ENCODE results near the gene ARHGAP26. TPM values are rescaled to one million over a fixed set of nuclear protein-coding genes. Genes with fewer than 3 reads are reported as not detected.
"Not testable (repeated sequence)": the region's sequence is repeated elsewhere in the genome, so short reads cannot be mapped to it uniquely, and the experiment has no call there.

Gene ARHGAP26
- total RNA-seq, 1 experiment from 2014 or later, result 38.3 TPM

GRCh38 chr5:143191720-143192119 lies 421.5 kb downstream of the ARHGAP26 start:
- in situ Hi-C loops (cut with HindIII; ENCODE audit: low pct_unique_long_range_greater_than_20kb, low sequenced_read_pairs), result no loop called here
- no peak for DNase-seq (ENCODE audit: low read depth)

GRCh38 chr5:143192191-143192900 lies 422.2 kb downstream of the ARHGAP26 start:
- no peak for DNase-seq (ENCODE audit: low read depth)
- in situ Hi-C loops (cut with HindIII; ENCODE audit: low pct_unique_long_range_greater_than_20kb, low sequenced_read_pairs), result no loop called here

DNA sequence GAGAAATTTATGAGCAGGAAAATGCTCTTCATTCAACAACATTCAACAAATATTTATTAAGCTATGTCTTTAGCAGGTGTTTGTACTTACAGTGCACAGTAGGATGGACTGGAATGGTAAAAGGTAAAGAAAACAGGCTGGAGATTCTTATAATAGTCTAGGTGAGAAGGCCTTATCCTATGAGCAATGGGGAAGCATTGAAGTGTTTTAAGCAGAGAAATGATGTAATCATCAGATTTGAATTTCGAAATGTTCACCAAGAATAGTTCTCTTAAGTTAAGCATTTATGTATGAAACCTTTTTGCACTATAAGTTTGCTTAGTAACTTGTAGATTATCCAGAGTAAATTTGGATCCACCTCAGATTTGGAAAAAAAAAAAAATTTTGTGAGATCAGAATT lies 424.0 kb downstream of the ARHGAP26 start:
- in situ Hi-C loops (cut with HindIII; ENCODE audit: low pct_unique_long_range_greater_than_20kb, low sequenced_read_pairs), result no loop called here
- DNase-seq (ENCODE audit: low read depth), result no peak

DNA sequence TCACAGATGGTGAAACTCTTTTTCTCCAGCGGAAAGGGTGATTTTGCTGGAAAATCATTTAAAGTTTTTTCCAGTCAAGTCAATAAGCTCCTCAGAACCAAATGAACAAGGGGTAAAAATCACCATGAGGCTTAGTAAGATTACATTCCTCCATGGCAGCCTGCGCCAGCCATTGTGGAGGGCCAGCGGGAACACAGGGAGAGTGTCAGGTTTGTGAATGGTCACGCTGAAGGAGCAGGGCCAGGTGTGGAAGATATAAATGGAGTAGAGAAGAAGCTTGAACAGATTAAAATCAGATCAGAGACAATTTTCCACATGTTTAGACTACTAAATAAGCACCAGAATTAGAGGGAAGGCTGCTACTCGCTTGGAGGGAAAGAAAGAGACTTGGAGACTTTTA lies 424.5 kb downstream of the ARHGAP26 start:
- in situ Hi-C loops (cut with HindIII; ENCODE audit: low pct_unique_long_range_greater_than_20kb, low sequenced_read_pairs), result no loop called here
- no peak for DNase-seq (ENCODE audit: low read depth)

DNA sequence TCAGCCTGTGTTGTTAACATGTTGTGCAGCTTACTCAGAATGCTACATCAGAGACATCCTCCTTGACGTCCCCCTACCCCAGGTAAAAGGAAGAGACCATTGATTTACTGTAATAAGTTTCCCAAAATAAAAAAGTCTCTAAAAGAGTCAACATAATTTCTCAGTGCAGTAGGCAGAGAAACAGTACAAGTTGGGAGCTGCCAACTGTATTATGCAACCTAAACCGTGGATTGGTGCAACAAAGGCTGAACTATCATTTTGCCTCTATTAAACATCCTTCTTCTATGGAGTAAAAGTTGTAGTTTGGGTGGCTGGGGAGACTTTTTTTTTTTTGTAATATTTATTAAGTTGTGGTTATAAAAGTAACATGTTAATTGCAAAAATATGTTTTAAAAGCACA lies 425.3 kb downstream of the ARHGAP26 start:
- DNase-seq (ENCODE audit: low read depth), result no peak
- in situ Hi-C loops (cut with HindIII; ENCODE audit: low pct_unique_long_range_greater_than_20kb, low sequenced_read_pairs), result no loop called here

GRCh38 chr5:143196601-143197259 lies 426.6 kb downstream of the ARHGAP26 start:
- in situ Hi-C loops (cut with HindIII; ENCODE audit: low pct_unique_long_range_greater_than_20kb, low sequenced_read_pairs), result no loop called here
- DNase-seq (ENCODE audit: low read depth), result no peak

GRCh38 chr5:143197260-143197656 lies 427.1 kb downstream of the ARHGAP26 start:
- DNase-seq (ENCODE audit: low read depth), result no peak
- in situ Hi-C loops (cut with HindIII; ENCODE audit: low pct_unique_long_range_greater_than_20kb, low sequenced_read_pairs), result no loop called here

DNA sequence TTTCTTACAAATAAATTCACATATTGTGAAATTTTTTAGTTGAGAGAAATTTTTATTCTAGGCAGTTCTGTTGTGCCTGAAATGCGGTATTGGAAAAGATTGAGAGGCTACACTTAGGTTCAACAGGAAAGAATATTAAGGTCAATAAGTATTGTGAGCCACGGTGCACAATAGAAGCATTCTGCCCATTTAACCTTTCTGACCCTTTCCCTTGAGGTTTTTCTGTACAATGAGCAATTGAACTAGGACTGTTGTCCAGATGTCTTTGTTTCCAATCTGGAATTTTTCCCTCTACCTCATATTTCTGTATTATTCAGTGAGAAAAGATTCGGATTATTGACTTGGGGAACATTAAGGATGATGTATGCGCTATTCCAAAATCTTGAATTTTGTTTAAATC lies 428.2 kb downstream of the ARHGAP26 start:
- DNase-seq (ENCODE audit: low read depth), result no peak
- in situ Hi-C loops (cut with HindIII; ENCODE audit: low pct_unique_long_range_greater_than_20kb, low sequenced_read_pairs), result no loop called here

DNA sequence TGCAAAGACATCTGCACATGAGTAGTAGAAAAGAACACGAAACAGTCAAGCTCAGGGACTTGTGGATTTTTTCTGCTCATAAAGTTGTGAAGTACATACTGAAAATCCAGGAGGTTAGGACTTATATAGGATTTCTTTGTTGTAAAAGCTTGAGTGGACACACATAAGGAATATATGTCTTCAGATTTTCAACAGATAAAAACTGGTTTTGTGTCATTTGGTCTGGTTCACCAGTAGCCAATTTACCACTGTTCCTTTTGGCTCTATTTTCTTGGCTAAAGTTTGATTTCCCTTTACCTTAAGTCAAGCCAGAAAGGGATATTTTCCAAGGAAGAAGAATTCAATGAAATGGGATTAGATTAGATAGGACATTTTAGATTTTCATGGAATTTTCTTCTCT lies 429.0 kb downstream of the ARHGAP26 start:
- in situ Hi-C loops (cut with HindIII; ENCODE audit: low pct_unique_long_range_greater_than_20kb, low sequenced_read_pairs), result no loop called here
- DNase-seq (ENCODE audit: low read depth), result no peak

- no peak for DNase-seq (ENCODE audit: low read depth)
- in situ Hi-C loops (cut with HindIII; ENCODE audit: low pct_unique_long_range_greater_than_20kb, low sequenced_read_pairs), result no loop called here
Observed at GRCh38 chr5:143199843-143200242, 429.7 kb downstream of the ARHGAP26 start.

- peak; percentile 45 for DNase-seq (ENCODE audit: low read depth)
- in situ Hi-C loops (cut with HindIII; ENCODE audit: low pct_unique_long_range_greater_than_20kb, low sequenced_read_pairs), result no loop called here
Observed at GRCh38 chr5:143200781-143201398, 430.7 kb downstream of the ARHGAP26 start.

DNA sequence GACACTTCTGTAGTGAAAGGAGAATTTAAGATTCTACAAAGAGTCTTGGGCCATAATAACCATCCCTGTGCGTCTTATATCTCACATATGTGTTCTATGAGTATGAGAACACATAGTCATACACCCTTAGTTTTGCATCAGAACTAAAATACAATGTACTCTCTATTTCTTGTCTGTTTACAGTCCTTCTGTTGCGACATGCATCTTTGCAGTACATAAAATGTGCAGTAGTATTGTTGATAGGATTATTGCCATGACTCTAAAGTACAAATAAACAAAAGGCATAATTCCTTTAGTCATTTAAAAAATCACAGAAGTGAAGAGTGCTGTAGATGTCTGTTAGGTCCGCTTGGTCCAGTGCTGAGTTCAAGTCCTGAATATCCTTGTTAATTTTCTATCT lies 431.4 kb downstream of the ARHGAP26 start:
- in situ Hi-C loops (cut with HindIII; ENCODE audit: low pct_unique_long_range_greater_than_20kb, low sequenced_read_pairs), result no loop called here
- DNase-seq (ENCODE audit: low read depth), result no peak

DNA sequence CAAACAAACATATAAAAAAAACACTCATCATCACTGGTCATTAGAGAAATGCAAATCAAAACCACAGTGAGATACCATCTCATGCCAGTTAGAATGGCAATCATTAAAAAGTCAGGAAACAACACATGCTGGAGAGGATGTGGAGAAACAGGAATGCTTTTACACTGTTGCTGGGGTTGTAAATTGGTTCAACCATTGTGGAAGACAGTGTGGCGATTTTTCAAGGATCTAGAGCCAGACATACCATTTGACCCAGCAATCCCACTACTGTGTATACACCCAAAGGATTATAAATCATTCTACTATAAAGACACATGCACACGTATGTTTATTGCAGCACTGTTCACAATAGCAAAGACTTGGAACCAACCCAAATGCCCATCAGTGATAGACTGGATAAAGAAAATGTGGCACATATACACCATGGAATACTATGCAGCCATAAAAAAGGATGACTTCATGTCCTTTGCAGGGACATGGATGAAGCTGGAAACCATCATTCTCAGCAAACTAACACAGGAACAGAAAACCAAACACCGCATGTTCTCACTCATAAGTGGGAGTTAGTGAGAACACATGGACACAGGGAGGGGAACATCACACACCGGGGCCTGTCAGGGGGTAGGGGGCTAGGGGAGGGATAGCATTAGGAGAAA lies 433.3 kb downstream of the ARHGAP26 start:
- in situ Hi-C loops (cut with HindIII; ENCODE audit: low pct_unique_long_range_greater_than_20kb, low sequenced_read_pairs); DNase-seq (ENCODE audit: low read depth): not testable (repeated sequence)

- in situ Hi-C loops (cut with HindIII; ENCODE audit: low pct_unique_long_range_greater_than_20kb, low sequenced_read_pairs), result no loop called here
- no peak for DNase-seq (ENCODE audit: low read depth)
Observed at GRCh38 chr5:143204474-143205246, 434.5 kb downstream of the ARHGAP26 start.

GRCh38 chr5:143205386-143205785 lies 435.2 kb downstream of the ARHGAP26 start:
- in situ Hi-C loops (cut with HindIII; ENCODE audit: low pct_unique_long_range_greater_than_20kb, low sequenced_read_pairs), result no loop called here
- DNase-seq (ENCODE audit: low read depth), result no peak

GRCh38 chr5:143205883-143206195 lies 435.7 kb downstream of the ARHGAP26 start:
- in situ Hi-C loops (cut with HindIII; ENCODE audit: low pct_unique_long_range_greater_than_20kb, low sequenced_read_pairs), result no loop called here
- no peak for DNase-seq (ENCODE audit: low read depth)

GRCh38 chr5:143206196-143207053 lies 436.2 kb downstream of the ARHGAP26 start:
- DNase-seq (ENCODE audit: low read depth), result no peak
- in situ Hi-C loops (cut with HindIII; ENCODE audit: low pct_unique_long_range_greater_than_20kb, low sequenced_read_pairs), result no loop called here

DNA sequence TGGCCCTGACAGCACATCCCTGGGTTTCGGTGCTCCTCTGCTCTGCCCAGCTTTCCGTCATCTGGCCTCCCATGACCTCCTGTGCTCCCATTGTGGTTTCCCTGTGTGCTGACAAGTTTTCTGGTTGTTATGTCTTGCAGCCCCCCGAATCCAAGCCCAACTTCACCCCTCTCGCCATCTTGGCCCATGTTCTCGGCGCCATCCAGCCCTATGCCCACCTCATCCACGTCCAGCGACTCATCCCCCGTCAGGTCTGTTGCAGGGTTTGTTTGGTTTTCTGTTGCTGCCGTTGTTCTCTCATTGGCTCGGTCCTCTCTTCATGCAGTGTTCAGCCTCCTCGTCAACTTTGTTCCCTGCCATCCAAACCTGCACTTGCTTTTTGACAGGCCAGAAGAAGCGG lies 436.9 kb downstream of the ARHGAP26 start:
- in situ Hi-C loops (cut with HindIII; ENCODE audit: low pct_unique_long_range_greater_than_20kb, low sequenced_read_pairs), result no loop called here
- no peak for DNase-seq (ENCODE audit: low read depth)

All from Caki2 (cell line).